ENCODE results near the gene STAC3.

The STAC3 gene

GRCh38 chr12:57205931-57206330 lies 45.1 kb downstream of the STAC3 start:
- TF ChIP-seq PAX5 (IDR thresholded peaks at IDR 0.05; ENCODE audit: insufficient read depth, low read length, severe bottlenecking): no peak
- TF ChIP-seq POLR2A (IDR thresholded peaks at IDR 0.05; ENCODE audit: low read depth, low read length): no peak
- no peak for TF ChIP-seq SPI1 (IDR thresholded peaks at IDR 0.05; ENCODE audit: low read depth, low read length)
- TF ChIP-seq POLR2AphosphoS5 (IDR thresholded peaks at IDR 0.05; ENCODE audit: low read depth, low read length): no peak
- TF ChIP-seq POU2F2 (IDR thresholded peaks at IDR 0.05; ENCODE audit: low read depth, low read length): no peak
- no peak for TF ChIP-seq TAF1 (IDR thresholded peaks at IDR 0.05; ENCODE audit: low read depth, low read length)
- no peak for FAIRE-seq
- DNase-seq (ENCODE audit: insufficient read length, low spot score): no peak

- no peak for TF ChIP-seq TAF1 (IDR thresholded peaks at IDR 0.05; ENCODE audit: low read depth, low read length)
- no peak for TF ChIP-seq PAX5 (IDR thresholded peaks at IDR 0.05; ENCODE audit: insufficient read depth, low read length, severe bottlenecking)
- TF ChIP-seq POLR2A (IDR thresholded peaks at IDR 0.05; ENCODE audit: low read depth, low read length): no peak
- no peak for TF ChIP-seq POU2F2 (IDR thresholded peaks at IDR 0.05; ENCODE audit: low read depth, low read length)
- TF ChIP-seq SPI1 (IDR thresholded peaks at IDR 0.05; ENCODE audit: low read depth, low read length): no peak
- no peak for TF ChIP-seq POLR2AphosphoS5 (IDR thresholded peaks at IDR 0.05; ENCODE audit: low read depth, low read length)
- no peak for FAIRE-seq
- no peak for DNase-seq (ENCODE audit: insufficient read length, low spot score)
Measured at GRCh38 chr12:57205186-57205585, 45.8 kb downstream of the STAC3 start.

DNA sequence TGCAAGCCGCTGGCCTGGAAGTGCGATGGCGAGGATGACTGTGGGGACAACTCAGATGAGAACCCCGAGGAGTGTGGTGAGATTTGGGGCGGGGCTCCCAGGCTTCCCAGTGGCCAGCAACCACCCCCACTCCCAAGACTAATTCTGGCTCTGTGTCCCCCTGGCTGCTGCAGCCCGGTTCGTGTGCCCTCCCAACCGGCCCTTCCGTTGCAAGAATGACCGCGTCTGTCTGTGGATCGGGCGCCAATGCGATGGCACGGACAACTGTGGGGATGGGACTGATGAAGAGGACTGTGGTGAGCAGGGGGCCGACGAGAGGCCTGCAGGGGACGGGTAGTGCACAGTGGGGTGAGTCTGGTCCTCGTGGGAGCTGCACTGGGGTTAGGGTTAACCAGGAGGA lies 46.5 kb downstream of the STAC3 start:
- DNase-seq (ENCODE audit: insufficient read length, low spot score) (no peak), FAIRE-seq (no peak)
- TF ChIP-seq PAX5 (IDR thresholded peaks at IDR 0.05; ENCODE audit: insufficient read depth, low read length, severe bottlenecking) (no peak), SPI1 (IDR thresholded peaks at IDR 0.05; ENCODE audit: low read depth, low read length) (no peak), POLR2A (IDR thresholded peaks at IDR 0.05; ENCODE audit: low read depth, low read length) (no peak), TAF1 (IDR thresholded peaks at IDR 0.05; ENCODE audit: low read depth, low read length) (no peak), POLR2AphosphoS5 (IDR thresholded peaks at IDR 0.05; ENCODE audit: low read depth, low read length) (no peak), POU2F2 (IDR thresholded peaks at IDR 0.05; ENCODE audit: low read depth, low read length) (no peak)

DNA sequence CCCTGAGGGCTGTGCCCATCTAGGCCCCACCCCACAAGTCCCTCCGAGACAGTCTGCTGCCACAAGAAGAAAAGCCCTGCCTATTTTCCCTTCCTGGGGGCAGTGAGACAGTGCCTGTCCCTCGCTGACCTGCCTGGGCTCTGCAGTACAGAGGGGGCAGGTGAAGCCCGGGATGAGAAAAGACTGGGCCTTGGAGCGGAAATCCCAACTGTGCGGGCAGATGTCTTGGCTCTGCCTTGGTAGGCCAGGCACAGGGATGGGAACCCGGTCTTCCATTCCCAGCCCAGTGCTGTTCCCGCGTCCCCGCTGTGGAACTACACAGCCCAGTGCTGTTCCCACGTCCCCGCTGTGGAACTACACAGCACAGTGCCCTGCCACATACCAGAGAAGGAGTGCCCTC lies 47.2 kb downstream of the STAC3 start:
- FAIRE-seq: no peak
- TF ChIP-seq POLR2A (IDR thresholded peaks at IDR 0.05; ENCODE audit: low read depth, low read length) (no peak), POU2F2 (IDR thresholded peaks at IDR 0.05; ENCODE audit: low read depth, low read length) (no peak), POLR2AphosphoS5 (IDR thresholded peaks at IDR 0.05; ENCODE audit: low read depth, low read length) (no peak), PAX5 (IDR thresholded peaks at IDR 0.05; ENCODE audit: insufficient read depth, low read length, severe bottlenecking) (no peak), SPI1 (IDR thresholded peaks at IDR 0.05; ENCODE audit: low read depth, low read length) (no peak), TAF1 (IDR thresholded peaks at IDR 0.05; ENCODE audit: low read depth, low read length) (no peak)

GRCh38 chr12:57203201-57203600 lies 47.8 kb downstream of the STAC3 start:
- FAIRE-seq (no peak), DNase-seq (ENCODE audit: insufficient read length, low spot score) (no peak)
- TF ChIP-seq TAF1 (IDR thresholded peaks at IDR 0.05; ENCODE audit: low read depth, low read length) (no peak), POLR2AphosphoS5 (IDR thresholded peaks at IDR 0.05; ENCODE audit: low read depth, low read length) (no peak), POLR2A (IDR thresholded peaks at IDR 0.05; ENCODE audit: low read depth, low read length) (no peak), SPI1 (IDR thresholded peaks at IDR 0.05; ENCODE audit: low read depth, low read length) (no peak)

More for the DNA sequence above, 47.2 kb downstream of the STAC3 start:
- no peak for DNase-seq (ENCODE audit: insufficient read length, low spot score)

GRCh38 chr12:57202321-57202720 lies 48.7 kb downstream of the STAC3 start:
- DNase-seq (ENCODE audit: insufficient read length, low spot score): no peak
- TF ChIP-seq TAF1 (IDR thresholded peaks at IDR 0.05; ENCODE audit: low read depth, low read length): no peak
- TF ChIP-seq POLR2A (IDR thresholded peaks at IDR 0.05; ENCODE audit: low read depth, low read length): no peak
- TF ChIP-seq POLR2AphosphoS5 (IDR thresholded peaks at IDR 0.05; ENCODE audit: low read depth, low read length): no peak
- TF ChIP-seq PAX5 (IDR thresholded peaks at IDR 0.05; ENCODE audit: insufficient read depth, low read length, severe bottlenecking): no peak
- FAIRE-seq: no peak

GRCh38 chr12:57201631-57202030 lies 49.4 kb downstream of the STAC3 start:
- no peak for TF ChIP-seq POLR2A (IDR thresholded peaks at IDR 0.05; ENCODE audit: low read depth, low read length)
- TF ChIP-seq POLR2AphosphoS5 (IDR thresholded peaks at IDR 0.05; ENCODE audit: low read depth, low read length): no peak
- TF ChIP-seq POU2F2 (IDR thresholded peaks at IDR 0.05; ENCODE audit: low read depth, low read length): no peak
- TF ChIP-seq PAX5 (IDR thresholded peaks at IDR 0.05; ENCODE audit: insufficient read depth, low read length, severe bottlenecking): no peak
- TF ChIP-seq TAF1 (IDR thresholded peaks at IDR 0.05; ENCODE audit: low read depth, low read length): no peak
- TF ChIP-seq SPI1 (IDR thresholded peaks at IDR 0.05; ENCODE audit: low read depth, low read length): no peak
- FAIRE-seq: no peak
- DNase-seq (ENCODE audit: insufficient read length, low spot score): no peak

DNA sequence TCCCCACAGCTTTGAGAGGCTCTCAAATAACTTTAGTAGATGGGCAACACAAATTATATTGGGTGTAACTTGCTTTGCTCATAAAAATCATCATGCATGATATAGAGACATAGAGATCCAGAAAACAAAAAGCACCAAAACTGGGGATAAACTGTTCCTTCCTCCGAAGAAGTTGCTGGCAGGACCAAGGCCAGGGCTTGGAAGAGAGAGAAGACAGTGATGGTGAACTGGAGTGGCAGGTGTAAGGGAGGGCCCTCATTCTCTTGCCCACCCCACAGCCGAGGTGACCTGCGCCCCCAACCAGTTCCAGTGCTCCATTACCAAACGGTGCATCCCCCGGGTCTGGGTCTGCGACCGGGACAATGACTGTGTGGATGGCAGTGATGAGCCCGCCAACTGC lies 49.8 kb downstream of the STAC3 start:
- no peak for TF ChIP-seq TAF1 (IDR thresholded peaks at IDR 0.05; ENCODE audit: low read depth, low read length)
- no peak for TF ChIP-seq SPI1 (IDR thresholded peaks at IDR 0.05; ENCODE audit: low read depth, low read length)
- TF ChIP-seq POLR2A (IDR thresholded peaks at IDR 0.05; ENCODE audit: low read depth, low read length): no peak
- FAIRE-seq: no peak
- no peak for DNase-seq (ENCODE audit: insufficient read length, low spot score)

- FAIRE-seq (no peak), DNase-seq (ENCODE audit: insufficient read length, low spot score) (no peak)
Measured at GRCh38 chr12:57200497-57200896, 50.5 kb downstream of the STAC3 start.

DNA sequence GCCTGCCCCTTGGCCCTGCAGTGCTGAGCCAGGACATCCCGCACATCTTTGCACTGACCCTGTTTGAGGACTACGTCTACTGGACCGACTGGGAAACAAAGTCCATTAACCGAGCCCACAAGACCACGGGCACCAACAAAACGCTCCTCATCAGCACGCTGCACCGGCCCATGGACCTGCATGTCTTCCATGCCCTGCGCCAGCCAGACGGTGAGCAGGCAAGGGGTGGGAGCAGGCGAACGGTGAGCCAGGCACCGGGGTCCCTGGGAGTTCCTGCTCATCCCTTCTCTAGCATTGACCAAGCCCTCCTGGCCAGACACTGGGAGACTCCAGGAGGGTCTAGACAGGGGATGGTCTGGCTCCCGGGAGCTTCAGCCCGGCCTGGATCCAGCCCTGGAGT lies 51.8 kb downstream of the STAC3 start:
- TF ChIP-seq POLR2AphosphoS5 (IDR thresholded peaks at IDR 0.05; ENCODE audit: low read depth, low read length) (no peak), POLR2A (IDR thresholded peaks at IDR 0.05; ENCODE audit: low read depth, low read length) (no peak), SPI1 (IDR thresholded peaks at IDR 0.05; ENCODE audit: low read depth, low read length) (no peak), TAF1 (IDR thresholded peaks at IDR 0.05; ENCODE audit: low read depth, low read length) (no peak), POU2F2 (IDR thresholded peaks at IDR 0.05; ENCODE audit: low read depth, low read length) (no peak), PAX5 (IDR thresholded peaks at IDR 0.05; ENCODE audit: insufficient read depth, low read length, severe bottlenecking) (no peak)
- FAIRE-seq: no peak
- DNase-seq (ENCODE audit: insufficient read length, low spot score): no peak

More at GRCh38 chr12:57200497-57200896, 50.5 kb downstream of the STAC3 start:
- no peak for TF ChIP-seq POLR2AphosphoS5 (IDR thresholded peaks at IDR 0.05; ENCODE audit: low read depth, low read length)
- TF ChIP-seq POU2F2 (IDR thresholded peaks at IDR 0.05; ENCODE audit: low read depth, low read length): no peak
- TF ChIP-seq PAX5 (IDR thresholded peaks at IDR 0.05; ENCODE audit: insufficient read depth, low read length, severe bottlenecking): no peak
- TF ChIP-seq SPI1 (IDR thresholded peaks at IDR 0.05; ENCODE audit: low read depth, low read length): no peak
- TF ChIP-seq POLR2A (IDR thresholded peaks at IDR 0.05; ENCODE audit: low read depth, low read length): no peak
- TF ChIP-seq TAF1 (IDR thresholded peaks at IDR 0.05; ENCODE audit: low read depth, low read length): no peak
